Stimulated activated CD4-positive, alpha-beta T cell treated with anti-CD3 and anti-CD28 coated beads, Interleukin-15, amount 100 ng/mL, for 1 hour (primary cell): ENCODE data around the gene MIDN.
"Not testable (repeated sequence)": the region's sequence is repeated elsewhere in the genome, so short reads cannot be mapped to it uniquely, and the experiment has no call there.

Experiments
- DNase-seq, 2 donors: peaks; one replicate each; pipeline ENCODE4 v3.0.0-alpha.2; 2020; ENCODE audit warnings: low read depth in 1 of 2, low spot score in 1 of 2

Gene MIDN

DNA sequence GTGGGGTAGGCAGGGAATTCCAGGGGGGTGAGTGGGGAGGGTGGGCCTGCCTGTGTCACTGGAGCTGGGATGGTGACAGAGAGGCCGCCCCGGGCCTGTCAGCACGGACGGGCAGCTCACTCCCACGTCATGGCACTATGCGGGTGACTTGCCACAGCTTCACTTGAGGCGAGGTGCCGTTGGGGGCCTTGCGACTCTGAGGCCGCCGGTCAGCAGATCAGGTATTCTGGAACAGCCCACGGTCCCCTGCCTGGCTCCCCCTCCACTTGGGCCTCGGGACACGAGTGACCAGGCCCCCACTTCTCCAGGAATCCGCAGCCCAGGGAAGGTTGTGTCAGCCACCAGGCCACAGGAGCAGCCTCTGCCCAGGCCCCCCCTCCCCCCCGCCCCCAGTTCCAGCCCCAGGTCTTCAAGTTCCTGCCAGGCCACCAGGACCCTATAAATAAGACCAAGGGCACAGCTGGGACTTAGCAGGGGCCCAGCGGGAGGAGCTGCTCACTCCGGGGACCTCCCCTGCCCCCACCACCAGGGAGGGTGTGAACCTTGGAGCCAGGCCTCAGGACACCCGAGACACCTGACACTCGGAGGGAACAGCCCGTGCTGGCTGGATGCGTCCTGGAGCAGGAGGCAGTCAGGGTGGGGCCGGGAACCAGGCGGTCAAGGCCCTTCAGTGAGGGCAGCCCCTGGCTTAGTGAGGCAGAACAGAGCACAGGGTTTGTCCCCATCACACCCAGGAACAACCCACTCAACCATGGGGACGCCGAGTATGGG lies 2.7 kb upstream of the MIDN start:
- DNase-seq = no peak

DNA sequence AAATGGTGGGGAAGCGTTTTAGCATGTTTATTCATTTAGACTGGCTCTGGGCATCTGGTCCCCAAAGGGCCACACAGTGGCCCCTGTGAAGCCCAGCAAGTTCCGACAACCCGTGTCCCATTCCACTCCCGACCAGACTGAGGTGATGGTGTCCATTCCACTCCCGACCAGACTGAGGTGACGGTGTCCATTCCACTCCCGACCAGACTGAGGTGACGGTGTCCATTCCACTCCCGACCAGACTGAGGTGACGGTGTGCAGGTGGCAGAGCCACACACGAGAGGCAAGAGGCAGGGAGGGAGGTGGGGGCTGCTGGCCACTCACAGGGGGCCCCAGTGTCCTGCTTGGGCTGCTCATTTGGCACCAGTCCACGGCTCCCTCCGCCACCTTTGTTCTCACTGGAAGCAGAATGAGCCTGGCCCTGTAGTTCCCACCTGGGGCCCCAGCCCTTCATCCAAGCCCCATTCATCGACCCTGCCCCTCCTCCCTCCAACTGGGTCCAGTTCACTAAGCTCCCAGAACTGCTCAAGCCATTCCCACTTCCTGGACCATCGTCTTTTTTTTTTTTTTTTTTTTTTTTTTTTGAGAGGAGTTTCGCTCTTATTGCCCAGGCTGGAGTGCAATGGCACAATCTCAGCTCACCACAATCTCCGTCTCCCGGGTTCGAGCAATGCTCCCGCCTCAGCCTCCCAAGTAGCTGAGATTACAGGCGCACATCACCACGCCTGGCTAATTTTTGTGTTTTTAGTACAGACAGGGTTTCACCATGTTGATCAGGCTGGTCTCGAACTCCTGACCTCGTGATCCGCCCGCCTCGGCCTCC lies 1.9 kb upstream of the MIDN start:
- DNase-seq = not testable (repeated sequence)

DNA sequence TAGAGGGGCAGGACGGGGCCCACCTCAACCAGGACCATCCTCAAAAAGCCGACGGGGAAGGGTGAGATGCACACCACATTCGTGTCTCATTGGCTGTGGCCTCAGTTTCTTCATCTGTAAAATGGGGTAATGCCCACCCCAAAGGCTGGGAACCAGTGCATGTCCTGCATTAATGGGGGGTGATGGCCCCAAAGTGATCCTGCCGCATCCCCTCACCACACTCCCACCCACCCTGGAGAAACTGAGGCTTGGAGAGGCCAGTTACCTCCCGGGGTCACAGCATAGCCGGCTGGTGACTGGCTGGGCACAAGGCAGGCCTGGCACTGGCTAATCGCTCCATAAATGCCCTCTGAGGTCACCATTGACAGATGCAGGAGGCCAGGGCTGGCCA lies 640 bp upstream of the MIDN start:
- no peak for DNase-seq

GRCh38 chr19:1248786-1249297 lies 459 bp downstream of the MIDN start:
- DNase-seq = peak; percentile 77 to 78

- DNase-seq = peak; percentile 94 to 96
Observed at GRCh38 chr19:1249298-1249989, 1.1 kb downstream of the MIDN start.

DNA sequence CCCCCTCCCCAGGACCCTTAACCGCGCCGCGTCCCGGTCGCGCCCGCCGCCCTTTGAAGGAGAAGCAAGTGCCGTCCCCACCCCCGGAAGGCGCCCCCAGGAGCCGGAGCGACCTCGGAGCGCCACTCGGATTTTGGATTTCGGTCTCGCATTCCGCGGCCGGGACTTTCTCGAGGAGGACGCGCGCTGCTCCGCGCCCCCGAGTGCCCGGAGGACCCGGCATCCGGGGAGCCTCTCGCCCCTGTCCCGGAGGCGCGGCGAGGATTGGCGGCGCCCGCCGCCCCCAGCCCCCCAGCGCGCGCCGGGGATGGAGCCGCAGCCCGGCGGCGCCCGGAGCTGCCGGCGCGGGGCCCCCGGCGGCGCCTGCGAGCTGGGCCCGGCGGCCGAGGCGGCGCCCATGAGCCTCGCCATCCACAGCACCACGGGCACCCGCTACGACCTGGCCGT lies 1.6 kb downstream of the MIDN start:
- DNase-seq = no peak

DNA sequence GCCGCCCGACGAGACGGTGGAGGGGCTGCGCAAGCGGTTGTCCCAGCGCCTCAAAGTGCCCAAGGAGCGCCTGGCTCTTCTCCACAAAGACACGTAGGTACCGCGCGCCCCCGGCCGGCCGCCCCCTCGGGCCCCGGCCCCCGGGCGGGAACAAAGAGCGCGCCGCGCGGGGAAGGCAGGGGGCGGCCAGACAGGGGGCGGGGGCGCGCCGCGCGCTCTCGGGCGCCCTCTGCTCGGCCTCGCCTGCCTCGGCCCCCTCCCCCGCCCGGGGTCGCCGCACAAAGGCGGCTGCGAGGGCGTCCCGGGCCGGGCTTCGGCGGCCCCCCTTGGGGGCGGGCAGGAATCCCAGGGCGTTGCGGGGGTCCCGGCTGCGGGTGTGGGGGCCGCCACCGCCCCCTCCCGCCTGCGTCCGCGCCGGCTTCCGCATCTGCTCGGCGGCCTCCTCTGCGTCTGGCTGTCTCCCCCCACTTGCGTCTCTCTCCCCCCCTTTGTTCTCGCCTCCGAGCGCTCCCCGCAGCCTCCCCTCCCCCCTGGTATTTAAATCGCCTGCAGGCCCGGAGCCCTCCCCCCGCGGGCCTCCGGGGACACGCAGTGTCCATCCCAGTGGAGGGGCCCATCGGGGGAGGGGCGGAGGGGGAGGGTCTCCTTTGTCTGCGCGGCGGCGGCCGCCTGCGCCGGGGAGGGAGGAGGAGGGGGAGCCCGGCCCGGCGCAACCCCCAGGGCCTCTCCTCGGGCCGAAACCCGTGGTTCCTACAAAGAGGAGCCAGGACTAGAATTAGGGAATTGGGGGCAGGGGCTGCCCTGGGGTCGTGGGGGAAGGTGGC lies 2.3 kb downstream of the MIDN start:
- DNase-seq = no peak

- DNase-seq = peak in 1 of 2 donors; percentile 47
Observed at GRCh38 chr19:1251330-1252220, 3.2 kb downstream of the MIDN start.

- DNase-seq = peak in 1 of 2 donors; percentile 47
Observed at GRCh38 chr19:1252221-1252820, 3.9 kb downstream of the MIDN start.

DNA sequence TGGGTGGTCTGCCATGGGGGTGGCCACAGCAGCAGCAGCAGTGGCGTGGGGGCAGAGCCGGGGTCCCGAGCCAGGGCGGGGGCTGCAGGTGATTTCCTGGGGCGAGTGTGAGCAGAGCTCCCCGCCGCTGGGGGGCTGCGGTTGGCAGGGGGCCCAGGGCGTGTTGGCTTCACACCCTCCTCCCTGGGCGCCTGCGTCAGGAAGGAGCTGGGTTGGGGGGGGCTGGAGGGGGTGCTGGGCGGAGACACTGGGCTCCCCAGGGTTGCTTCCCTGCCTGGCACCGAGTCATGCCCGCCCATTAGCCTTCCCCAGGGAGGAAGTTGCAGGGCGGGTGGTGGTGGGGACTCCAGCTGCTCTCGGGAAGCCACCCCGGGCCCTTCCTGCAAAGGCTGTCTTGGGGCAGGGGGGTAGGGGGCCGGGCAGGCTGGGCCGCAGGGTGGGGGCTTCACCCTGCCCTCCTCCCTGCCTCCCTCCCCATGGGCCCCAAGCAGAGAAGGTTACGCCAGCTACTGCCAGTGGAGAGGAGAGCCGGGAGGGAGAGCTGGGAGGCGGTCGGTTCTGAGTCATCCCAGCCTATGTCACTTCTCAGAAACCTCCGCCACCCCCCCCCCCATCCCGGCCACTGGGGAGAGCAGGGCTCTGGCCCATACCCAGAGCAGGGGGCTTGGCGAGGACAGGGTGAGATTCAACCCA lies 4.6 kb downstream of the MIDN start:
- DNase-seq = peak in 1 of 2 donors; percentile 58

GRCh38 chr19:1253514-1254080 lies 5.2 kb downstream of the MIDN start:
- DNase-seq = no peak

DNA sequence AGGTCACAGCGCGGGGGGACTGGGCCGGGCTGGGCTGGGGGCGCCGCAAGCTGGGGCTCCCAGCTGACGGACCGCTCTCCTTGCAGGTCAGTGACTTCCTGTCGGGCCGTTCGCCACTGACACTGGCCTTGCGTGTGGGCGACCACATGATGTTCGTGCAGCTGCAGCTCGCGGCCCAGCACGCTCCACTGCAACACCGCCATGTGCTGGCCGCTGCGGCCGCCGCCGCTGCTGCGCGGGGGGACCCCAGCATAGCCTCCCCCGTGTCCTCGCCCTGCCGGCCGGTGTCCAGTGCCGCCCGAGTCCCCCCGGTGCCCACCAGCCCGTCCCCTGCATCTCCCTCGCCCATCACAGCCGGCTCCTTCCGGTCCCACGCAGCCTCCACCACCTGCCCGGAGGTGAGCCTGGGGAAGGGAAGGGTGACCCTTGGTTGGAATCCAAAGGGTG lies 5.7 kb downstream of the MIDN start:
- no peak for DNase-seq

DNA sequence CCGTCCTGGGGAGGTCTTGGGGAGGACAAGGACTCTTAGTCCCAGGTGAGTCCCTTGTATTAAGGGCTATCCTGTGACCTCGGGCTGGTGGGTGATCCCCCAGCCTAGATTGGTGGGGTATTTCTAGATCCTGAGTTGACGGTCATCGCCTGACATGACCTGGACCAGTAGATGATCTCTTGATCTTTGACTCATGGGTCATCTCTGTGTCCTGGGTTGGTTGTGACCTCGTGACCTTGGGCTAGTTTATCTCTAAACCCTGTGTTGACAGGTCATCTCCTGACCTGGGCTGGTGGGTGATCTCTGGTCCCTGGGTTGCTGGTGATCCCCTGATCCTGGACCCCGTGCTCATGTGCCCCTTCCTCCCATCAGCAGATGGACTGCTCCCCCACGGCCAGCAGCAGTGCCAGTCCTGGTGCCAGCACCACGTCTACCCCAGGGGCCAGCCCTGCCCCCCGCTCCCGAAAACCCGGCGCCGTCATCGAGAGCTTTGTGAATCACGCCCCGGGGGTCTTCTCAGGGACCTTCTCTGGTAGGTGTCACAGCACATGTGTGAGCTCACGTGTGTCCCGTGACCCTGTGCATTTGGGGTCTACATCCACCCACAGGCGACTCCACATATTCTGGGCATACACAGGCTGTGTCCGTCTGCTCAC lies 6.3 kb downstream of the MIDN start:
- DNase-seq = no peak

DNA sequence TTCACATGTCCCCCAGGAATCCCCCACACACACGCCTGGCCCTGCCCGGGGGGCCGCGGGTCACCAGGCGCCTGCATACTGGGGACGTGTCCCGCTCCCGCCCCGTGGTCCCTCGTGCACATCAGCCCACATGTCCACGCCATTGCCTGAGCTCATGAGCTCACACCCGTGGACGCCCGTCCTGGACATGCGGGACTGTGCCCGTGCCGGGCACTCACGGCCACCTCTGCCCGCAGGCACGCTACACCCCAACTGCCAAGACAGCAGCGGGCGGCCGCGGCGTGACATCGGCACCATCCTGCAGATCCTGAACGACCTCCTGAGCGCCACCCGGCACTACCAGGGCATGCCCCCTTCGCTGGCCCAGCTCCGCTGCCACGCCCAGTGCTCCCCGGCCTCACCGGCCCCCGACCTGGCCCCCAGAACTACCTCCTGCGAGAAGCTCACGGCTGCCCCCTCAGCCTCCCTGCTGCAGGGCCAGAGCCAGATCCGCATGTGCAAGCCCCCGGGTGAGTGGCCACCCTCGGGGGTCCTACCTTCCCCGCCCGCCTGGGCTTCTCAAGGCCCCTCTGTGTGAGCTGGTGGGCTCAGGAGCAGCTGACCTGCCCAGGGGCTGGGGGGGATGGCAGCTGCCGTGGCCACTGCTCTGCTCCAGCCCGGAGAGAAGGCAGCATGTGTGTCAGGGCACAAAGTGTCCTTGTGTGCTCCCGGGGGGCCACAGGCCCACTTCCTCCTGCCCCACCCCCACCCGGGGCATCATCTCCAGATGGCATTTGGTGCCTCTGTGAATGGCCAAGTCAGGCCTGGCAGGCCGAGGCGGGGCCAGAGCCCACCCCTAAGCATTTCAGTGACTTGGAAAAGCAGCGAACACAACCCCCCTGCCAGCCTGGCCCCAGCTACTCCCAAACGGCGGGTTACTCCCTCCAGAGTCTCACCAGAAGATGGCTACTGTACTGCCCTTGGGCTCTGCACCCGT lies 7.1 kb downstream of the MIDN start:
- no peak for DNase-seq

GRCh38 chr19:1256646-1257474 lies 8.5 kb downstream of the MIDN start:
- no peak for DNase-seq
